ENCODE results near the gene PLCB2. TPM values are rescaled to one million over a fixed set of nuclear protein-coding genes. Genes with fewer than 3 reads are reported as not detected.

The PLCB2 gene
- total RNA-seq, 5 donors from 2014 or later (not counting 1 experiment from before 2014, with no cell fraction given) = 242 to 293 (median 245) TPM

DNA sequence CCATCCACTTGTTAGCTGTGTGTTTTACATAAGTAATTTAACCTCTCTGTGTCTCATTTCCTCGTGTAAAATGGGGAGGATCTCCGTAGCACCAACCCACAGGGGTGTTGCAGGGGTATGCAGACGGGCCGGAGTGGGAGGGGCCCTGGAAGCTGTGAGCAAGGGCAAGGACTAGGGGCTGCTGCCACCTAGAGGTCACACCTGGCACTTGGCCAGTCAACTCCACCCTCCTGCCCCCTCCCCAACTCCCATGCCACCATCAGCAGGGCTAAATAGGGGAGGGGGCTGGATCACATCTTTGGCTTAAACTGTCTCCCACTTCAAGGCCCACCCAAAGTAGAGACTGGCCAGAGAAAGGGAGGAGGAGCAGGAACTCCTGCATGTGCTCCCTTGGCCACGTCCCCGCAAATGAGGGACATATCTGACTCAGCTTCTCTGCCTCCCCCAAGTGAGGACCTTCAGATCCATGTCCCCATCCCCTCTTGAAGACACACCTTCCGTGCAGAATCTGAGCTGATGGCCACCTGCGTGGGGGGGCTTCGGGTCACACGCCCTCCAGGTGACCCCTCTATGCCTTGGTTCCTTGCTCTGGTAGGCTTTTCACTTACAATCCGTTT lies 30.4 kb upstream of the PLCB2 start:
- Mint-ChIP-seq H3K4me3 (no peak overlapping the region), H3K27ac (no peak overlapping the region), H3K9me3 (no peaks in the 10 kb centered on the region), H3K27me3 (no peaks in the 10 kb centered on the region), H3K36me3 (no peaks in the 10 kb centered on the region), H3K4me1 (peaks cover 17 to 22% (median 20%) of the 10 kb centered on the region in 3 donors)
- no CpG with 5 or more reads among the region's 11 CpGs for WGBS (ENCODE audit: insufficient coverage)
- POLR2A ChIA-PET = no interaction called here
- H3K27me3 ChIP-seq (replicated peaks in 1 of 2; ENCODE audit: control insufficient read depth in 2 of 2, extremely low read depth in 1 of 2, insufficient read depth in 2 of 2, low read length in 1 of 2) = peaks cover 0 to 17% of the 10 kb centered on the region in 2 experiments
- CTCF ChIA-PET = interaction anchor here (0.5 to 3.6 kb wide), 30 partner anchors 9 to 120 kb away, joined by 3 to 30 read pairs (median 4); partner anchors contain the start of genes PLCB2 (in 2 of the 2), INAFM2 (in 1 of the 2) and IVD (in 1 of the 2)
- peaks cover 11 to 33% of the 10 kb centered on the region in 2 experiments for H3K4me1 ChIP-seq (ENCODE audit: control insufficient read depth in 1 of 2, extremely low read depth in 1 of 2, insufficient read depth in 2 of 2, low read length in 2 of 2)
- peak; percentile 80 to 89 (median 86) for ATAC-seq (replicated peaks in 1 of 4)
- no peaks in the 10 kb centered on the region for H3K36me3 ChIP-seq (ENCODE audit: control insufficient read depth in 2 of 2, extremely low read depth in 1 of 2, insufficient read depth in 1 of 2, low read length in 1 of 2)
- no peak overlapping the region for H3K27ac ChIP-seq (ENCODE audit: low read length)
- no peak overlapping the region for H3K4me3 ChIP-seq (ENCODE audit: control insufficient read depth in 1 of 2, extremely low read depth in 1 of 2, low read length in 1 of 2)
- DNase-seq = peak; percentile 44 to 87 (median 70)
- H3K9me3 ChIP-seq = no peaks in the 10 kb centered on the region

DNA sequence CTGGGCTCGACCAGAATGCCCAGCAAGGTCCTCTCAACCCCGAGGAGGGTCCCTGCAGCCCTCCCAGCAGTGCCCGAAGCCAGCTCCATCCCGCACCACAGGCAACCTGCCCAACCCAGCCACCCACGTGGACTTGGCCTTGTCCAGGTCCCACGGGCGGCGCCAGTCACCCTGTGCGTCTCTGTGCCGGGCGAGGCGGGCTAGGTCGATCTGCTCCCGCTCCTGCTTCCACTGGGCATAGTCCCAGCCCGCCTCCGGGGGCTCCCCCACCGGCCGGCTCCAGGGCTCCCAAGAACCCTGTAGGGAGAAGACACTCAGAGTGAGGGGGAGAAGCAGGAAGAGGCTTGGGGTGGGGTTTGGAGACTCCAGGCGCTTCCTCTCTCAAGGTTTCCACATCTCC lies 29.9 kb upstream of the PLCB2 start:
- H3K4me3 ChIP-seq (ENCODE audit: control insufficient read depth in 1 of 2, extremely low read depth in 1 of 2, low read length in 1 of 2) = no peak overlapping the region
- Mint-ChIP-seq H3K4me3 (no peak overlapping the region), H3K27ac (no peak overlapping the region), H3K36me3 (no peaks in the 10 kb centered on the region), H3K4me1 (peaks cover 17 to 28% (median 20%) of the 10 kb centered on the region in 3 donors), H3K9me3 (no peaks in the 10 kb centered on the region), H3K27me3 (no peaks in the 10 kb centered on the region)
- WGBS (ENCODE audit: insufficient coverage) = 81% methylated on average over 12 of the region's 19 CpGs
- no peak for DNase-seq
- no peak for ATAC-seq (replicated peaks in 1 of 4)
- H3K36me3 ChIP-seq (ENCODE audit: control insufficient read depth in 2 of 2, extremely low read depth in 1 of 2, insufficient read depth in 1 of 2, low read length in 1 of 2) = no peaks in the 10 kb centered on the region
- POLR2A ChIA-PET = no interaction called here
- H3K27ac ChIP-seq (ENCODE audit: low read length) = no peak overlapping the region
- CTCF ChIA-PET = interaction anchor here (0.5 to 3.6 kb wide), 27 partner anchors 9 to 232 kb away, joined by 3 to 30 read pairs (median 5); partner anchors contain the start of genes PLCB2 (in 2 of the 2), INAFM2 (in 1 of the 2), IVD (in 1 of the 2) and RPUSD2 (in 1 of the 2)
- no peaks in the 10 kb centered on the region for H3K9me3 ChIP-seq
- H3K4me1 ChIP-seq (ENCODE audit: control insufficient read depth in 1 of 2, extremely low read depth in 1 of 2, insufficient read depth in 2 of 2, low read length in 2 of 2) = peaks cover 11 to 33% of the 10 kb centered on the region in 2 experiments
- H3K27me3 ChIP-seq (replicated peaks in 1 of 2; ENCODE audit: control insufficient read depth in 2 of 2, extremely low read depth in 1 of 2, insufficient read depth in 2 of 2, low read length in 1 of 2) = peaks cover 0 to 17% of the 10 kb centered on the region in 2 experiments

DNA sequence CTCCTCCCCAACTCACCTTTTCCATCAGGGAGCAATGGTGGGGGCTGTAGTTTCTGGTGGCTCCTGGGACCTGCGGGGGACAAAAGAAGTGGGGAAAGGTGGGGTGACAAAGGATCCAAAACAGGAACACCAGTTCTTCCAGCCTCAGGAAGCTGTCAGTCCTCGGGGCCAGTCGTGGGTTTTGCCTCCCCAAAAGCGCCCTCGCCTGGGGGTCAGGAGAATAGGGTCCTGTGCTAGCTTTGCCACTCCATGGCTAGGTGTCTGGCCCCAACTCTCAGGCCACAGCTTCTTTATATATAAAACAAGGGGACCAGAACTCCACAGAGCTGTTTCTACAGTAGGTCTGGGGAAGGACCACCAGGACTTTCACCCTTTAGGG lies 29.0 kb upstream of the PLCB2 start:
- no peaks in the 10 kb centered on the region for H3K36me3 Mint-ChIP-seq
- ATAC-seq (replicated peaks in 1 of 4) = no peak
- H3K27ac ChIP-seq (ENCODE audit: low read length) = no peak overlapping the region
- peaks cover 17 to 33% (median 20%) of the 10 kb centered on the region in 3 donors for H3K4me1 Mint-ChIP-seq
- no peak overlapping the region for H3K4me3 ChIP-seq (ENCODE audit: control insufficient read depth in 1 of 2, extremely low read depth in 1 of 2, low read length in 1 of 2)
- 40% methylated on average over 1 of the region's 5 CpGs for WGBS (ENCODE audit: insufficient coverage)
- CTCF ChIA-PET = interaction anchor here (0.7 to 3.6 kb wide), 15 partner anchors 10 to 233 kb away, joined by 3 to 30 read pairs (median 9); partner anchors contain the start of genes PLCB2 (in 2 of the 2), INAFM2 (in 1 of the 2) and RPUSD2 (in 1 of the 2)
- H3K27me3 ChIP-seq (replicated peaks in 1 of 2; ENCODE audit: control insufficient read depth in 2 of 2, extremely low read depth in 1 of 2, insufficient read depth in 2 of 2, low read length in 1 of 2) = peaks cover 0 to 17% of the 10 kb centered on the region in 2 experiments
- no peak overlapping the region for H3K4me3 Mint-ChIP-seq
- POLR2A ChIA-PET = no interaction called here
- no peaks in the 10 kb centered on the region for H3K9me3 ChIP-seq
- DNase-seq = peak in 1 of 35 experiments; percentile 31
- no peaks in the 10 kb centered on the region for H3K9me3 Mint-ChIP-seq
- no peak overlapping the region for H3K27ac Mint-ChIP-seq
- no peaks in the 10 kb centered on the region for H3K27me3 Mint-ChIP-seq
- H3K4me1 ChIP-seq (ENCODE audit: control insufficient read depth in 1 of 2, extremely low read depth in 1 of 2, insufficient read depth in 2 of 2, low read length in 2 of 2) = peaks cover 11 to 33% of the 10 kb centered on the region in 2 experiments
- no peaks in the 10 kb centered on the region for H3K36me3 ChIP-seq (ENCODE audit: control insufficient read depth in 2 of 2, extremely low read depth in 1 of 2, insufficient read depth in 1 of 2, low read length in 1 of 2)

DNA sequence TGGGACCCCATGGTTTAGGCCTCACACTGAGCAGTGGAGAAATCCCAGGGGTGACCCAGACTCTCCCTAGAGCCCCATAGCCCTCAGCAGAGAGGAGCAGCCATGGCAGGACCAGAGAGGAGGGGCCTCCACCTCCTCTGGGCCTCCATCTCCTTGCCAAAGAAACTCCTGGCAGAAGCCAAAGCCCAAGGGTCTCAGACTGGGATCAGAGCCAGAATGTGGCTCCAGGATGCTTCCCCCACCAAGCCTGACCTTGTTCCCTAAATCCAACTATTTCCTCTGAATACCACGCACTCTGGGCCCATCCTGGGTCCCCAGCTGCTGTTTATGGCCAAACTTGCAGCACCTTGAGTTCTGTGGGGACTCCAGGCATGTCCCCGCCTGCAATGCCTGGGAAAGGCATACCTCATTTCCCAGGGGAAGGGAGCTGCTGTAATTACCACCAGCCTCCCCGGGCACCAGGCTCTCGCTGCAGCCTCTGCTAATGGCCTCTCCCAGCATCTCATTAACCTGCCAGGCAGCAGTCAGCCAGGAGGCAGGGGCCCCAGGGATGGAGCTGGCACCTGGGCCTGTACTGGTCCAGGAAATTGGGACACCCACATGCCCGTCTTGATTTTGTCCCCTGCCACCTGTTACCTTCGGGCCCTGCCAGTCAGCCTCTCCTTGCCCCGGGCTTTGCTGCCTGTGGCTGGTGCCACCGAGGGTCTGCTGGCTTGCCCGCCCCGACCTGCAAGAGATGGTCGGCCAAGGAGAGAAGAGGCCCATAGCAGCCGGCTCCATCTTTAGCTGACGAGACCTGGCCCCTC lies 28.4 kb upstream of the PLCB2 start:
- 96% methylated on average over 7 of the region's 13 CpGs for whole genome bisulfite sequencing (ENCODE audit: insufficient coverage)
- no peak overlapping the region for H3K27ac ChIP-seq (ENCODE audit: low read length)
- no peak overlapping the region for H3K4me3 ChIP-seq (ENCODE audit: control insufficient read depth in 1 of 2, extremely low read depth in 1 of 2, low read length in 1 of 2)
- peaks cover 0 to 17% of the 10 kb centered on the region in 2 experiments for H3K27me3 ChIP-seq (replicated peaks in 1 of 2; ENCODE audit: control insufficient read depth in 2 of 2, extremely low read depth in 1 of 2, insufficient read depth in 2 of 2, low read length in 1 of 2)
- ATAC-seq (replicated peaks in 1 of 4) (no peak), DNase-seq (no peak)
- POLR2A ChIA-PET = interaction anchor here in 1 of 2 donors (1.0 kb wide), 1 partner anchor 329 kb away, joined by 3 read pairs; no protein-coding TSS in a partner anchor
- H3K27me3 Mint-ChIP-seq = no peaks in the 10 kb centered on the region
- H3K4me3 Mint-ChIP-seq = no peak overlapping the region
- H3K36me3 ChIP-seq (ENCODE audit: control insufficient read depth in 2 of 2, extremely low read depth in 1 of 2, insufficient read depth in 1 of 2, low read length in 1 of 2) = no peaks in the 10 kb centered on the region
- no peak overlapping the region for H3K27ac Mint-ChIP-seq
- peaks cover 17 to 33% (median 20%) of the 10 kb centered on the region in 3 donors for H3K4me1 Mint-ChIP-seq
- no peaks in the 10 kb centered on the region for H3K36me3 Mint-ChIP-seq
- CTCF ChIA-PET = interaction anchor here (0.7 to 3.6 kb wide), 13 partner anchors 9 to 233 kb away, joined by 3 to 30 read pairs (median 9); partner anchors contain the start of genes PLCB2 (in 2 of the 2), INAFM2 (in 1 of the 2) and RPUSD2 (in 1 of the 2)
- H3K9me3 Mint-ChIP-seq = no peaks in the 10 kb centered on the region
- no peaks in the 10 kb centered on the region for H3K9me3 ChIP-seq
- H3K4me1 ChIP-seq (ENCODE audit: control insufficient read depth in 1 of 2, extremely low read depth in 1 of 2, insufficient read depth in 2 of 2, low read length in 2 of 2) = peaks cover 11 to 33% of the 10 kb centered on the region in 2 experiments

- no peaks in the 10 kb centered on the region for H3K36me3 ChIP-seq (ENCODE audit: control insufficient read depth in 2 of 2, extremely low read depth in 1 of 2, insufficient read depth in 1 of 2, low read length in 1 of 2)
- ChIA-PET POLR2A (interaction anchor here in 1 of 2 donors (1.0 kb wide), 1 partner anchor 328 kb away, joined by 3 read pairs; no protein-coding TSS in a partner anchor), CTCF (interaction anchor here (0.6 to 3.3 kb wide), 6 partner anchors 9 to 118 kb away, joined by 3 to 20 read pairs (median 5); partner anchors contain the start of gene INAFM2 (in 1 of the 2))
- Mint-ChIP-seq H3K9me3 (no peaks in the 10 kb centered on the region), H3K4me1 (peaks cover 17 to 33% (median 20%) of the 10 kb centered on the region in 3 donors), H3K27me3 (no peaks in the 10 kb centered on the region), H3K27ac (no peak overlapping the region), H3K4me3 (no peak overlapping the region), H3K36me3 (no peaks in the 10 kb centered on the region)
- 91% methylated on average over 22 of the region's 26 CpGs for WGBS (ENCODE audit: insufficient coverage)
- peaks cover 11 to 33% of the 10 kb centered on the region in 2 experiments for H3K4me1 ChIP-seq (ENCODE audit: control insufficient read depth in 1 of 2, extremely low read depth in 1 of 2, insufficient read depth in 2 of 2, low read length in 2 of 2)
- H3K9me3 ChIP-seq = no peaks in the 10 kb centered on the region
- no peak overlapping the region for H3K27ac ChIP-seq (ENCODE audit: low read length)
- H3K4me3 ChIP-seq (ENCODE audit: control insufficient read depth in 1 of 2, extremely low read depth in 1 of 2, low read length in 1 of 2) = no peak overlapping the region
- H3K27me3 ChIP-seq (replicated peaks in 1 of 2; ENCODE audit: control insufficient read depth in 2 of 2, extremely low read depth in 1 of 2, insufficient read depth in 2 of 2, low read length in 1 of 2) = peaks cover 0 to 17% of the 10 kb centered on the region in 2 experiments
- no peak for DNase-seq
- ATAC-seq (replicated peaks in 1 of 4) = no peak
Measured at GRCh38 chr15:40334941-40335795, 27.4 kb upstream of the PLCB2 start.

Data from T-cell (primary cell).